Adrenal gland (tissue), 12 donors: ENCODE data around the gene CFAP298. TPM values are rescaled to one million over a fixed set of nuclear protein-coding genes. Genes with fewer than 3 reads are reported as not detected.
A peak's percentile ranks its signal among the peaks of the same experiment; 100 is the strongest.
"Not testable (repeated sequence)": the region's sequence is repeated elsewhere in the genome, so short reads cannot be mapped to it uniquely, and the experiment has no call there.

ENCODE experiments used
- DNase-seq, 7 donors: peaks; one replicate each; pipeline ENCODE4 v3.0.0-alpha.2; 2019 to 2020
- H3K27ac ChIP-seq, 5 donors: fragments of 200-600 bp; sonication (generic) in 4 of 5; 1 replicate in 3 of 5; 2 replicates in 2 of 5; pipeline versions ENCODE4 v1.5.1 to v1.8.0; 2016 to 2020; ENCODE audit warnings: mild to moderate bottlenecking in 1 of 5
- H3K27me3 ChIP-seq: fragments of 200-600 bp; 2 replicates; pipeline ENCODE4 v1.8.0; 2021
- H3K36me3 ChIP-seq, 2 donors: fragments of 200-600 bp; replicated peaks in 1 of 2; 1 replicate in 1 of 2; 2 replicates in 1 of 2; pipeline versions ENCODE4 v1.5.1 to v1.8.0; 2018 to 2022
- H3K4me1 ChIP-seq, 2 donors: fragments of 200-600 bp; replicated peaks in 1 of 2; 1 replicate in 1 of 2; 2 replicates in 1 of 2; pipeline versions ENCODE4 v1.5.1 to v1.8.0; 2018 to 2021
- H3K4me3 ChIP-seq, 4 donors: fragments of 200-600 bp; sonication (generic) in 3 of 4; one replicate each; pipeline ENCODE4 v1.5.1; 2016 to 2018
- H3K9me3 ChIP-seq, 3 donors: fragments of 200-600 bp; sonication (generic) in 1 of 3; replicated peaks in 1 of 3; 1 replicate in 2 of 3; 2 replicates in 1 of 3; pipeline versions ENCODE4 v1.5.1 to v1.8.0; 2016 to 2021
- CTCF ChIP-seq, 6 experiments: fragments of 450-650 bp in 4 of 6; fragments of 200-600 bp in 2 of 6; sonication (generic) in 1 of 6; IDR thresholded peaks; 1 replicate in 5 of 6; 2 replicates in 1 of 6; pipeline versions ENCODE4 v1.5.1 to v1.8.0; 2016 to 2021; ENCODE audit warnings: antibody characterized with exemption in 6 of 6, mild to moderate bottlenecking in 2 of 6, moderate library complexity in 1 of 6
- POLR2A ChIP-seq, 2 donors: fragments of 450-650 bp; IDR thresholded peaks; one replicate each; pipeline ENCODE4 v1.6.1; 2017; ENCODE audit warnings: antibody characterized with exemption in 2 of 2, mild to moderate bottlenecking in 2 of 2, moderate library complexity in 1 of 2
- WGBS, 4 donors: extraction: QIAGEN DNeasy Blood & Tissue Kit in 2 of 4; methylation state at CpG; one replicate each; pipeline versions ENCODE4 v1.1.5 to v1.1.7; 2013 to 2017; 5-methylcytosine and 5-hydroxymethylcytosine counted together
- intact Hi-C, 2 donors: fragments of 100-400 bp; cut with DNase I; formaldehyde crosslinking; loops; one replicate each; pipeline versions ENCODE4 v1.14.1 to v1.15.0; 2022 to 2023
- polyA plus RNA-seq, 3 donors: library from polyadenylated mRNA; stranded (reverse); fragments of 200-250 nt in 2 of 3; fragments of 350-450 nt in 1 of 3; fragmentation: Illumina TruSeq in 1 of 3; extraction: RNeasy Lipid Tissue Mini Kit (QIAGEN cat#74804) in 1 of 3; gene quantifications; one replicate each; pipeline ENCODE4 v1.2.3, GENCODE V29; 2013 to 2014
- total RNA-seq, 9 donors: library from RNA; depleted of rRNA in 4 of 9; stranded (reverse); fragments of >200 nt in 4 of 9; fragments of 120-200 nt in 1 of 9; fragmentation: NEBNext Ultra II Directional in 1 of 9; extraction: Animal tissue kit (Norgen Biotek cat#: 25700) in 1 of 9; gene quantifications; one replicate each; pipeline versions ENCODE4 v1.1.0 to v1.2.4, GENCODE V29; 2013 to 2023
- donor health status: healthy with polysubstance abuse.
- donor health status: Bipolar disorder and iron deficiency.
- donor health status: DM: yes; HTN: yes; CAD: no.
- donor health status: DM: no; HTN: no; CAD: no.
- donor health status: DM: no; HTN: no; CAD: no.
- donor health status: DM: yes; HTN: yes; CAD: no.

Gene CFAP298
- total and polyA plus RNA-seq, 12 donors = 20.3 to 101 (median 36.8) TPM

- H3K4me1 ChIP-seq = no peaks in the 10 kb centered on the region
- DNase-seq = no peak
- intact Hi-C loops = no loop called here
- WGBS, 4 donors = 78 to 87% (median 80%) methylated on average over 10 of the region's 10 CpGs
- H3K9me3 ChIP-seq = no peaks in the 10 kb centered on the region
- no peak for TF ChIP-seq POLR2A (IDR thresholded peaks at IDR 0.05)
- TF ChIP-seq CTCF (IDR thresholded peaks at IDR 0.05) = no peak
- H3K27me3 ChIP-seq = no peaks in the 10 kb centered on the region
- H3K4me3 ChIP-seq = no peak overlapping the region
- no peak overlapping the region for H3K27ac ChIP-seq
- peaks cover 0 to 59% of the 10 kb centered on the region in 2 donors for H3K36me3 ChIP-seq
Observed at GRCh38 chr21:32641710-32642698, 29.8 kb upstream of the CFAP298 start.

DNA sequence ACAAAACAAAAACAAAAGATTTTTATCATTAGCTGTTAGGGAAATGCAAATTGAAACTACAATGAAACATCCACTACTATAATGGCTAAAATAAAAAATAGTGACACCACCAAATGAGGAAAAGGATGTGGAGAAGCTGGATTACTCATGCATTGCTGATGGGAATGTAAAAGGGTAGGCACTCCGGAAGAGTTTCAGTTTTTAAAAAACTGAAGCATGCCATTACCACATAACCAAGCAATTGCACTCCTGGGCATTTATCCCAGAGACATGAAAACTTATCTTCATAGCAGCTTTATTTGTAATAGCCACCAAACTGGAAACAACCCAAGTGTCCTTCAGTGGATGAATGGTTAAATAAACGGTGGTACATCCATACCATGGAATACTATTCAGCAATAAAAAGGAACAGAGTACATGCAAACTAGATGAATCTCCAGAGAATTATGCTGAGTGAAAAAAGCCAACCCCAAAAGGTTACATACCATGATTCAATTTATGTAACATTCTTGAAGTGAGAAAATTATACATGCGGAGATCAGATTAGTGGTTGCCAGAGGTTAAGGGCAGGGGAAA is 14.5 kb upstream of the CFAP298 start:
- DNase-seq = no peak
- TF ChIP-seq POLR2A (IDR thresholded peaks at IDR 0.05) = no peak
- Histone ChIP-seq H3K4me1 (no peaks in the 10 kb centered on the region), H3K27me3 (peaks cover 3% of the 10 kb centered on the region), H3K27ac (no peak overlapping the region), H3K9me3 (no peaks in the 10 kb centered on the region), H3K36me3 (peaks cover 0 to 12% of the 10 kb centered on the region in 2 donors), H3K4me3 (no peak overlapping the region)
- WGBS, 4 donors = 92 to 96% (median 93%) methylated on average over 3 of the region's 3 CpGs
- intact Hi-C loops = no loop called here

GRCh38 chr21:32618218-32618617 is 6.0 kb upstream of the CFAP298 start:
- DNase-seq, H3K27me3 ChIP-seq, H3K4me3 ChIP-seq, H3K27ac ChIP-seq, H3K4me1 ChIP-seq, H3K9me3 ChIP-seq, H3K36me3 ChIP-seq, intact Hi-C loops: not testable (repeated sequence)
- WGBS, 4 donors = 71 to 92% (median 84%) methylated on average over 6 of the region's 6 CpGs

GRCh38 chr21:32613436-32614043 is 1.4 kb upstream of the CFAP298 start:
- no peaks in the 10 kb centered on the region for H3K27me3 ChIP-seq
- 65 to 76% (median 68%) methylated on average over 16 of the region's 16 CpGs for WGBS, 4 donors
- H3K27ac ChIP-seq = peak overlapping the region in 3 of 5 donors; percentile 80 to 93 (median 80)
- no peaks in the 10 kb centered on the region for H3K9me3 ChIP-seq
- H3K36me3 ChIP-seq = peaks cover 0 to 8% of the 10 kb centered on the region in 2 donors
- DNase-seq = peak in 1 of 7 donors; percentile 43
- TF ChIP-seq POLR2A (IDR thresholded peaks at IDR 0.05) = no peak
- TF ChIP-seq CTCF (IDR thresholded peaks at IDR 0.05) = no peak
- intact Hi-C loops = no loop called here
- H3K4me3 ChIP-seq = peak overlapping the region in 2 of 4 donors; percentile 78 to 96
- peaks cover 14 to 20% of the 10 kb centered on the region in 2 donors for H3K4me1 ChIP-seq

GRCh38 chr21:32612999-32613337 is 791 bp upstream of the CFAP298 start:
- Histone ChIP-seq H3K4me1 (peaks cover 14 to 20% of the 10 kb centered on the region in 2 donors), H3K27ac (peak overlapping the region in 4 of 5 donors; percentile 62 to 93 (median 80)), H3K27me3 (no peaks in the 10 kb centered on the region), H3K36me3 (peaks cover 0 to 11% of the 10 kb centered on the region in 2 donors), H3K9me3 (no peaks in the 10 kb centered on the region), H3K4me3 (peak overlapping the region; percentile 78 to 96 (median 90))
- TF ChIP-seq POLR2A (IDR thresholded peaks at IDR 0.05) = no peak
- no peak for TF ChIP-seq CTCF (IDR thresholded peaks at IDR 0.05)
- DNase-seq = no peak
- WGBS, 4 donors = 2 to 4% (median 3%) methylated on average over 14 to 15 of the region's 15 CpGs
- intact Hi-C loops = no loop called here
